Neural progenitor cell (in vitro differentiated cells): Measurements from ENCODE around the gene ZNF664. TPM values are rescaled to one million over a fixed set of nuclear protein-coding genes. Genes with fewer than 3 reads are reported as not detected.

Source experiments
- DNase-seq: peaks from one replicate; pipeline ENCODE4 v3.0.0-alpha.2; 2016; ENCODE audit warnings: low spot score
- H2AFZ ChIP-seq: fragments of 200-600 bp; sonication (generic); replicated peaks from 2 replicates; pipeline ENCODE4 v1.6.1; 2016; ENCODE audit warnings: antibody characterized with exemption
- H3F3A ChIP-seq: fragments of 200-600 bp; sonication (generic); 2 replicates; pipeline ENCODE4 v1.6.1; 2016; ENCODE audit warnings: antibody characterized with exemption, low read depth
- H3K27ac ChIP-seq: fragments of 200-600 bp; sonication (generic); 2 replicates; pipeline ENCODE4 v1.5.1; 2016; ENCODE audit warnings: mild to moderate bottlenecking
- H3K27me3 ChIP-seq: fragments of 200-600 bp; sonication (generic); 2 replicates; pipeline ENCODE4 v1.6.1; 2016; ENCODE audit warnings: mild to moderate bottlenecking, moderate library complexity
- H3K36me3 ChIP-seq: fragments of 200-600 bp; sonication (generic); 2 replicates; pipeline ENCODE4 v1.5.1; 2016
- H3K4me1 ChIP-seq: fragments of 200-600 bp; sonication (generic); 2 replicates; pipeline ENCODE4 v1.6.1; 2016; ENCODE audit warnings: mixed run types
- H3K4me2 ChIP-seq: fragments of 200-600 bp; sonication (generic); 2 replicates; pipeline ENCODE4 v1.6.1; 2016
- H3K4me3 ChIP-seq: fragments of 200-600 bp; sonication (generic); 2 replicates; pipeline ENCODE4 v1.5.1; 2016
- H3K79me2 ChIP-seq: fragments of 200-600 bp; sonication (generic); 2 replicates; pipeline ENCODE4 v1.6.1; 2016; ENCODE audit warnings: low read depth
- H3K9ac ChIP-seq: fragments of 200-600 bp; sonication (generic); 2 replicates; pipeline ENCODE4 v1.6.1; 2016
- H3K9me3 ChIP-seq: fragments of 200-600 bp; sonication (generic); 2 replicates; pipeline ENCODE4 v1.5.1; 2016; ENCODE audit warnings: low read depth
- H4K20me1 ChIP-seq: fragments of 200-600 bp; sonication (generic); 2 replicates; pipeline ENCODE4 v1.6.1; 2016; ENCODE audit warnings: low read depth
- H3K27ac Mint-ChIP-seq: 3 replicates; pipeline ENCODE4 v1.8.0; 2021; ENCODE audit warnings: mixed read lengths
- H3K27me3 Mint-ChIP-seq: 2 replicates; pipeline ENCODE4 v1.8.0; 2022; ENCODE audit warnings: low read depth, mild to moderate bottlenecking, inconsistent platforms, moderate library complexity, mixed read lengths; ENCODE audit not compliant: insufficient read depth
- H3K36me3 Mint-ChIP-seq: 3 replicates; pipeline ENCODE4 v1.8.0; 2021; ENCODE audit warnings: mixed read lengths
- H3K4me1 Mint-ChIP-seq: 3 replicates; pipeline ENCODE4 v1.8.0; 2021; ENCODE audit warnings: mixed read lengths
- H3K4me3 Mint-ChIP-seq: 3 replicates; pipeline ENCODE4 v1.8.0; 2021; ENCODE audit warnings: mild to moderate bottlenecking, moderate library complexity, mixed read lengths
- H3K9me3 Mint-ChIP-seq: 3 replicates; pipeline ENCODE4 v1.8.0; 2020; ENCODE audit warnings: mixed read lengths
- CTCF ChIP-seq: fragments of 200-600 bp; sonication (generic); IDR thresholded peaks from 2 replicates; pipeline ENCODE4 v1.5.1; 2017; ENCODE audit warnings: antibody characterized with exemption, mild to moderate bottlenecking
- EZH2 ChIP-seq: fragments of 200-600 bp; sonication (generic); IDR thresholded peaks from 2 replicates; pipeline ENCODE4 v1.6.1; 2017; ENCODE audit warnings: antibody characterized with exemption, mild to moderate bottlenecking, moderate library complexity
- EZH2phosphoT487 ChIP-seq: fragments of 200-600 bp; sonication (generic); IDR thresholded peaks from 2 replicates; pipeline ENCODE4 v1.6.1; 2017; ENCODE audit warnings: antibody characterized with exemption
- total RNA-seq: library from RNA; depleted of rRNA; stranded (reverse); fragments of >200 nt; gene quantifications from 2 replicates; pipeline ENCODE4 v1.2.3, GENCODE V29; 2015; ENCODE audit warnings: low replicate concordance

Gene ZNF664
- total RNA-seq, 1 donor from 2014 or later: 172 TPM

DNA sequence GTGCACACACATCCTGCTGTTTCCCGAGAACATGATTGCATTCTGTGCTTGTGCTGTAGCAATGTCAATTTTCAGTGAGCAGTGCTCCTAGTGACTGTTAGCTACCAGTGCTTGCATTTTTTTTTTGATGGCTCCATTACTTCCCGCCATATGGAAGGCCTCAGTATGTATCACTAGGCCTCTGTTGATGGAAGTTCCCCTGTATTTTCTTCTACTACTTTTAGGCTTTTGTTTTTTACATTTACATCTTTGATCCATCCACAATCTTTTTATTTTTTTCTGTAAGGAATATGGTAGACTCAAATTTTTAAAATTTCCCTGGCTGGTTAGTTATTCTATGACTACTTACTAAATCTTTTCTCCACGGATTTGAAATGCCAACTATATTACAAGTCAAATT, 49.1 kb downstream of the ZNF664 start:
- Histone ChIP-seq H3K9ac (no peak overlapping the region), H3K9me3 (no peaks in the 10 kb centered on the region), H3K4me1 (no peaks in the 10 kb centered on the region), H3K4me3 (no peak overlapping the region), H3K4me2 (no peak overlapping the region), H4K20me1 (no peaks in the 10 kb centered on the region), H3K36me3 (no peaks in the 10 kb centered on the region), H3K79me2 (no peaks in the 10 kb centered on the region), H3K27me3 (no peaks in the 10 kb centered on the region), H2AFZ (no peak overlapping the region), H3F3A (peaks cover 8% of the 10 kb centered on the region), H3K27ac (no peak overlapping the region)
- Mint-ChIP-seq H3K27me3 (no peaks in the 10 kb centered on the region), H3K36me3 (peaks cover 6% of the 10 kb centered on the region), H3K4me1 (peaks cover 13% of the 10 kb centered on the region), H3K27ac (no peak overlapping the region), H3K4me3 (no peak overlapping the region), H3K9me3 (no peaks in the 10 kb centered on the region)
- TF ChIP-seq CTCF (no peak), EZH2 (no peak), EZH2phosphoT487 (no peak)
- DNase-seq: no peak

DNA sequence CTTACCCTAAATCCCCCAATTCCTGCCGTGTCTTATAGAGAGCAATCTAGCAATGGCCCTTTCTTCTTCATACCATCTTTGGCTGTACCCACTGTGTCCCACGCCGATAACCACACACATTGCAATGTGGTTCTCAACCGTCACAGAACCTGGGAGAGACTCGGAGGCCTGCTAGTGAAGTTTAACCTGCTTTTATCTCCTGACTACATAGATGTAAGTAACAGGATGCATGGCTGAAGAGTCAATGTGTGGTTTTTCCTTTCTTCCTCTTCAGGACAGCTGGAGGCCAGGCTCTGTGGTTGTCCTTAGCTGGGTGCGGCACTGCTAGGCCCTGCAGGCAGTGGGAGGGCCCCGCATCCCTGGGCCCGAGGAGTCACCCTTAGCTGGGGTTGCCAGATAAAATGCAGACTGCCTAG, 51.3 kb downstream of the ZNF664 start:
- Histone ChIP-seq H2AFZ (no peak overlapping the region), H3K4me2 (no peak overlapping the region), H3K4me1 (no peaks in the 10 kb centered on the region), H3K4me3 (no peak overlapping the region), H4K20me1 (no peaks in the 10 kb centered on the region), H3F3A (peaks cover 8% of the 10 kb centered on the region), H3K27ac (no peak overlapping the region), H3K9ac (no peak overlapping the region), H3K9me3 (no peaks in the 10 kb centered on the region), H3K27me3 (no peaks in the 10 kb centered on the region), H3K36me3 (no peaks in the 10 kb centered on the region), H3K79me2 (no peaks in the 10 kb centered on the region)
- H3K36me3 Mint-ChIP-seq: peaks cover 6% of the 10 kb centered on the region
- no peaks in the 10 kb centered on the region for H3K9me3 Mint-ChIP-seq
- no peaks in the 10 kb centered on the region for H3K27me3 Mint-ChIP-seq
- TF ChIP-seq EZH2phosphoT487 (no peak), CTCF (no peak), EZH2 (no peak)
- peaks cover 13% of the 10 kb centered on the region for H3K4me1 Mint-ChIP-seq
- no peak overlapping the region for H3K4me3 Mint-ChIP-seq
- DNase-seq: no peak
- H3K27ac Mint-ChIP-seq: no peak overlapping the region

- H3K27ac ChIP-seq: no peak overlapping the region
Observed at GRCh38 chr12:124024776-124025175, 51.8 kb downstream of the ZNF664 start.

More at GRCh38 chr12:124024776-124025175, 51.8 kb downstream of the ZNF664 start:
- H3K4me1 ChIP-seq: no peaks in the 10 kb centered on the region
- TF ChIP-seq EZH2phosphoT487 (no peak), CTCF (no peak), EZH2 (no peak)
- peaks cover 13% of the 10 kb centered on the region for H3K4me1 Mint-ChIP-seq
- DNase-seq: no peak
- H3K27me3 Mint-ChIP-seq: no peaks in the 10 kb centered on the region
- no peak overlapping the region for H3K4me3 Mint-ChIP-seq
- no peak overlapping the region for H3K27ac Mint-ChIP-seq
- H3F3A ChIP-seq: peaks cover 8% of the 10 kb centered on the region
- no peak overlapping the region for H3K4me3 ChIP-seq
- H3K27me3 ChIP-seq: no peaks in the 10 kb centered on the region
- no peaks in the 10 kb centered on the region for H3K36me3 ChIP-seq
- H3K36me3 Mint-ChIP-seq: peaks cover 6% of the 10 kb centered on the region
- H3K9ac ChIP-seq: no peak overlapping the region
- H3K79me2 ChIP-seq: no peaks in the 10 kb centered on the region
- no peaks in the 10 kb centered on the region for H3K9me3 ChIP-seq
- H4K20me1 ChIP-seq: no peaks in the 10 kb centered on the region
- no peak overlapping the region for H3K4me2 ChIP-seq
- no peak overlapping the region for H2AFZ ChIP-seq
- no peaks in the 10 kb centered on the region for H3K9me3 Mint-ChIP-seq
